CD4-positive, alpha-beta T cell treated with Interleukin-15 for 4 hours (primary cell): ENCODE results near the gene LSM5.

ENCODE experiments used
- DNase-seq: peaks from one replicate; pipeline ENCODE4 v3.0.0-alpha.2; 2020; ENCODE audit warnings: low spot score

LSM5 gene

DNA sequence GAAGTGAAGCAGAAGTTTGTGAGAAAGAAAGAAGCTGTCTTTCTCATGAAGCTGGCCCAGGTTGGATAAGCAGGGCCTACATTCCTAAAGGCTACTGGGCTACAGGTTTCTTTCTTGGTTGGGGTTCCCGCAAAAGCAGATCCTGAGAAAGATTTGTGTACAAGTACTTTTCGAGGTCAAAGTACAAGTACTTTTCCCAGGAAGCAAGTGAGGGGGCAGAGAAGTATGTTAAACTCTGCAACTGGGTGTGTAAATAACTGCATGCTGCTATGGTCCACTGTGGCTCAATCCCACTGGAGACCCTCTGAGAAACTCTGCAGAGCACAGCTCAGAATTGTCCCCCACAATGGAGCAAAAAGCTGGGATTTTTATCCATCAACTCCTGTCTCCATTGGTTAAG is 28.7 kb downstream of the LSM5 start:
- DNase-seq, result no peak

- DNase-seq, result no peak
Observed at GRCh38 chr7:32459788-32460187, 30.4 kb downstream of the LSM5 start.

- no peak for DNase-seq
Observed at GRCh38 chr7:32458025-32458424, 32.2 kb downstream of the LSM5 start.

DNA sequence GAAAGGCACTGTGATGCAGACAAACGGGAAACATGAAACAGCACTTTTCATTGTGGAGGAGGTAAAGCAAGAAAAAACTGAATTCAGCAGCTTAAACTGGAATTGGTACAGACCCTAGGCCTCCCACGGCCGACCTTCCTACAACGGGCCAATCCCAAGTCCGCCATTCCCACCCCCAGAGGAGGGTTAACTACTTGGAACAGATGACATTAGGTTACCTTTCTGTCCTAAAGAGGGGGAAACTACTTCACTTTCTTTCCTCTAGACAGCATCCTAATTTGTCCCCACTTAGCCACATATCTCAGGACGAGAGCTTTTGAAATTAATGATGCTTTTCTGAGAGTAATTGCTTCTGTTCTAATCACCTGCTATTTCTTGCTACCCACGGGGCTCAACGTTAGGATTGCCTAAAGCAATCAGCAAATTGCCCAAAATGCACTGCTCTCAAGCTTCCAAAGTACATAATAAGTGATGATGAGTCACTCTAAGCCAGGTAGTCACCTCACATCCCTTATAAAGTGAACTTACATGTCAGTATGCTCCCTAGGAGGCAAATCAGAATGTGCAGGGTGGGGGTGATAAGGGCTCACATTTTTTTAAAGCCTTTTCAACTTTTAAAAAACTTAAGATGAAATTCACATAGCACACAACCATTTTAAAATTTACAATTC is 36.7 kb downstream of the LSM5 start:
- no peak for DNase-seq

GRCh38 chr7:32447218-32447617 is 43.0 kb downstream of the LSM5 start:
- no peak for DNase-seq

DNA sequence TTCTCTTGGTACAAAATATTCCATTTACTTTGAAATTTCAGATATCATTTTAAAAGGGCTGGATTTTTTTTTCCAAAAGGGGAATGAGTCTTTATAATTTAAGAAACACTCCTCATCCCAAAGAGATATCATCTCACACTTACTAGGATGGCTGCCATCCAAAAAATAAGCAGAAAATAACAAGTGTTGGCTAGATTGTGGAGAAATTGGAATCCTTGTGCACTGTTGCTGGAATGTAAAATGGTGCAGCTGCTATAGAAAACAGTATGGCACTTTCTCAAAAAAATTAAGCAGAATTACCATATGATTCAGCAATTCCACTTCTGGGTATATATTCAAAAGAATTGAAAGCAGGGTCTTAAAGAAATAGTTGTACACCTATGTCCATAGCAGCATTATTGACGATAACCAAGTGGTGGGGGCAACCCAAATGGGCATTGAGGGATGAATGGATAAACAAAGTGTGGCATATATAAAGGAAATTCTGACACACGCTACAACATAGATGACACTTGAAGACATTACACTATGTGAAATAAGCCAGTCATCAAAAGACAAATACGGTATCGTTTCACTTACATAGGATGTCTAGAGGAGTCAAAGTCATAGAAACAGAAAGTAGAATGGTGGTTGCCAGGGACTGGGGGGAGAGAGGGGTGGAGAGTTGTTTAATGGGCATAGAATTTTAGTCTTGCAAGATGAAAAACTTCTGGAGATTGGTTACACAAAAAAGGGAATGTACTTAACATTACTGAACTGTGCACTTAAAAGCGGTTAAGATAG is 53.8 kb downstream of the LSM5 start:
- DNase-seq, result no peak
